H9 (cell line): Measurements from ENCODE around the gene IL1R2. TPM values are rescaled to one million over a fixed set of nuclear protein-coding genes. Genes with fewer than 3 reads are reported as not detected.

Source experiments
- DNase-seq: peaks from one replicate; pipeline ENCODE4 v3.0.0-alpha.2; 2017
- H2AFZ ChIP-seq: one replicate; pipeline ENCODE4 v1.6.1; 2013; ENCODE audit warnings: mild to moderate bottlenecking, low read length, control low read depth, moderate library complexity
- H2AK5ac ChIP-seq: 2 replicates; pipeline ENCODE4 v1.6.1; 2013; ENCODE audit warnings: low read length, control low read depth, mixed read lengths; ENCODE audit not compliant: insufficient read length
- H2BK120ac ChIP-seq: one replicate; pipeline ENCODE4 v1.6.1; 2013; ENCODE audit warnings: low read depth, mild to moderate bottlenecking, low read length, control low read depth, inconsistent platforms; ENCODE audit not compliant: poor library complexity, severe bottlenecking
- H2BK12ac ChIP-seq: 2 replicates; pipeline ENCODE4 v1.6.1; 2013; ENCODE audit warnings: low read length, control low read depth, mixed read lengths, low read depth; ENCODE audit not compliant: insufficient read length
- H2BK15ac ChIP-seq: 2 replicates; pipeline ENCODE4 v1.6.1; 2013; ENCODE audit warnings: low read depth, low read length, control low read depth
- H2BK20ac ChIP-seq: one replicate; pipeline ENCODE4 v1.6.1; 2013; ENCODE audit warnings: low read depth, mild to moderate bottlenecking, low read length, control low read depth, inconsistent platforms; ENCODE audit not compliant: poor library complexity, severe bottlenecking
- H2BK5ac ChIP-seq: 2 replicates; pipeline ENCODE4 v1.6.1; 2013; ENCODE audit warnings: low read length, control low read depth, mixed read lengths; ENCODE audit not compliant: insufficient read length
- H3K14ac ChIP-seq: 2 replicates; pipeline ENCODE4 v1.6.1; 2013; ENCODE audit warnings: low read length, control low read depth; ENCODE audit not compliant: insufficient read depth
- H3K18ac ChIP-seq: 2 replicates; pipeline ENCODE4 v1.6.1; 2013; ENCODE audit warnings: low read depth, mild to moderate bottlenecking, mixed read lengths, low read length, control low read depth; ENCODE audit not compliant: insufficient read length
- H3K23ac ChIP-seq: 2 replicates; pipeline ENCODE4 v1.6.1; 2013; ENCODE audit warnings: low read length, control low read depth, mixed read lengths, low read depth; ENCODE audit not compliant: insufficient read length
- H3K23me2 ChIP-seq: 2 replicates; pipeline ENCODE4 v1.6.1; 2013; ENCODE audit warnings: low read depth, mild to moderate bottlenecking, mixed read lengths, low read length, control low read depth; ENCODE audit not compliant: insufficient read length, poor library complexity, severe bottlenecking
- H3K27ac ChIP-seq: 2 replicates; pipeline ENCODE4 v1.5.1; 2013; ENCODE audit warnings: low read length, control low read depth, mixed read lengths, low read depth; ENCODE audit not compliant: insufficient read length
- H3K27me3 ChIP-seq: 2 replicates; pipeline ENCODE4 v1.6.1; 2013; ENCODE audit warnings: low read length, control low read depth, inconsistent platforms; ENCODE audit not compliant: insufficient read depth
- H3K4ac ChIP-seq: 2 replicates; pipeline ENCODE4 v1.6.1; 2013; ENCODE audit warnings: low read depth, mild to moderate bottlenecking, control low read depth, inconsistent platforms, low read length, moderate library complexity
- H3K4me1 ChIP-seq: 2 replicates; pipeline ENCODE4 v1.6.1; 2013; ENCODE audit warnings: low read length, control low read depth, inconsistent platforms; ENCODE audit not compliant: insufficient read depth
- H3K4me2 ChIP-seq: 2 replicates; pipeline ENCODE4 v1.6.1; 2013; ENCODE audit warnings: low read length, control low read depth, mixed read lengths; ENCODE audit not compliant: insufficient read length, insufficient read depth
- H3K56ac ChIP-seq: 2 replicates; pipeline ENCODE4 v1.6.1; 2013; ENCODE audit warnings: low read depth, mild to moderate bottlenecking, mixed read lengths, low read length, control low read depth; ENCODE audit not compliant: insufficient read length
- H3K79me1 ChIP-seq: 2 replicates; pipeline ENCODE4 v1.6.1; 2013; ENCODE audit warnings: low read depth, mild to moderate bottlenecking, moderate library complexity, low read length, control low read depth, inconsistent platforms; ENCODE audit not compliant: insufficient read depth, poor library complexity, severe bottlenecking
- H3K79me2 ChIP-seq: 2 replicates; pipeline ENCODE4 v1.6.1; 2013; ENCODE audit warnings: low read length, control low read depth, inconsistent platforms; ENCODE audit not compliant: insufficient read depth
- H3K9ac ChIP-seq: 2 replicates; pipeline ENCODE4 v1.6.1; 2013; ENCODE audit warnings: low read length, control low read depth, mixed read lengths; ENCODE audit not compliant: insufficient read length; ENCODE audit errors: extremely low read depth
- H3K9me3 ChIP-seq: one replicate; pipeline ENCODE4 v1.6.1; 2013; ENCODE audit warnings: low read depth, low read length, inconsistent platforms; ENCODE audit not compliant: control insufficient read depth
- H3T11ph ChIP-seq: one replicate; pipeline ENCODE4 v1.6.1; 2013; ENCODE audit warnings: mild to moderate bottlenecking, low read length, control low read depth, inconsistent platforms
- H4K20me1 ChIP-seq: one replicate; pipeline ENCODE4 v1.6.1; 2013; ENCODE audit not compliant: control insufficient read depth, insufficient read length, insufficient read depth
- H4K5ac ChIP-seq: 2 replicates; pipeline ENCODE4 v1.6.1; 2013; ENCODE audit warnings: low read depth, mild to moderate bottlenecking, mixed read lengths, low read length, control low read depth; ENCODE audit not compliant: insufficient read length
- H4K8ac ChIP-seq: replicated peaks from 2 replicates; pipeline ENCODE4 v1.6.1; 2013; ENCODE audit warnings: low read length, control low read depth, mixed read lengths, low read depth; ENCODE audit not compliant: insufficient read length
- H4K91ac ChIP-seq: 2 replicates; pipeline ENCODE4 v1.6.1; 2013; ENCODE audit warnings: low read depth, mild to moderate bottlenecking, moderate library complexity, mixed read lengths, low read length, control low read depth; ENCODE audit not compliant: insufficient read length
- H3K27ac Mint-ChIP-seq, 3 experiments: 2 replicates in 2 of 3; 3 replicates in 1 of 3; pipeline ENCODE4 v1.8.0; 2020 to 2021; ENCODE audit warnings: mixed read lengths in 3 of 3, mild to moderate bottlenecking in 1 of 3, moderate library complexity in 1 of 3
- H3K27me3 Mint-ChIP-seq: 2 replicates; pipeline ENCODE4 v1.8.0; 2021; ENCODE audit warnings: low read depth, mild to moderate bottlenecking, moderate library complexity, mixed read lengths
- H3K36me3 Mint-ChIP-seq, 3 experiments: 2 replicates in 2 of 3; 3 replicates in 1 of 3; pipeline ENCODE4 v1.8.0; 2020 to 2021; ENCODE audit warnings: low read depth in 3 of 3, mixed read lengths in 3 of 3; ENCODE audit not compliant: insufficient read depth in 1 of 3
- H3K4me1 Mint-ChIP-seq, 2 experiments: 2 replicates each; pipeline ENCODE4 v1.8.0; 2020; ENCODE audit warnings: mixed read lengths in 2 of 2
- H3K4me3 Mint-ChIP-seq, 2 experiments: 2 replicates in 1 of 2; 3 replicates in 1 of 2; pipeline ENCODE4 v1.8.0; 2020 to 2021; ENCODE audit warnings: mild to moderate bottlenecking in 2 of 2, mixed read lengths in 2 of 2, moderate library complexity in 1 of 2
- H3K9me3 Mint-ChIP-seq, 2 experiments: 2 replicates in 1 of 2; 3 replicates in 1 of 2; pipeline ENCODE4 v1.8.0; 2020; ENCODE audit warnings: mild to moderate bottlenecking in 2 of 2, mixed read lengths in 2 of 2, moderate library complexity in 1 of 2
- WGBS: extraction: QIAGEN DNeasy Blood & Tissue Kit; methylation state at CpG from one replicate; pipeline ENCODE4 v1.1.7; 2013; ENCODE audit warnings: missing lambda C conversion rate, low lambda C conversion rate, mixed read lengths; ENCODE audit not compliant: insufficient read length; ENCODE audit errors: extremely low coverage; 5-methylcytosine and 5-hydroxymethylcytosine counted together
- total RNA-seq: library from RNA; stranded (reverse); gene quantifications from 2 replicates; pipeline ENCODE4 v1.2.1, GENCODE V29; 2021
- TF ChIP-seq, protein P1 (sequence below): fragments of 200-600 bp; sonication (generic); conservative IDR thresholded peaks from 3 replicates; pipeline ENCODE4 v1.8.0; 2021; ENCODE audit warnings: antibody characterized with exemption, mild to moderate bottlenecking

Gene IL1R2
- total RNA-seq, 1 experiment from 2014 or later = not detected

DNA sequence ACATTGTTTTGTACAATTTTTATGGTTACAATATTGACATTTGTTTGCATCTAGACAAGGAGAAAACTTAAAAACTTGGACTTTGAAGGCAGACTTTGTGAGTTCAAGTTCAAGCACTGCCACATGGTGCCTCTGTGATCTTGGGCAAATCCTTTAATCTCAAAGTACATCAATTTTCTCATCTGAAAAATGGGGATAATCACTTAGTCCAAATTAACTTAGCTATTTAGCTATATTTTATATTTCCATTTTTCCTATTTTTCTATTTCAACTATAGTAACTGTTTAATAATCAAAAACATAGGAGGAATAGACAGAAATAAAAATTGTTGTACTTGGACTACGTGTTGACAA lies 38.7 kb downstream of the IL1R2 start:
- no peaks in the 10 kb centered on the region for H3K23me2 ChIP-seq
- WGBS = no CpG with 5 or more reads among the region's 1 CpG
- H2AK5ac ChIP-seq = no peak overlapping the region

More for the DNA sequence above, 38.7 kb downstream of the IL1R2 start:
- no peak overlapping the region for H3K14ac ChIP-seq
- no peak overlapping the region for H2BK12ac ChIP-seq
- H3K79me1 ChIP-seq = no peaks in the 10 kb centered on the region
- H2BK5ac ChIP-seq = no peak overlapping the region
- no peaks in the 10 kb centered on the region for H3K27me3 ChIP-seq
- no peak overlapping the region for H3K4me3 Mint-ChIP-seq
- TF ChIP-seq, protein P1, sequence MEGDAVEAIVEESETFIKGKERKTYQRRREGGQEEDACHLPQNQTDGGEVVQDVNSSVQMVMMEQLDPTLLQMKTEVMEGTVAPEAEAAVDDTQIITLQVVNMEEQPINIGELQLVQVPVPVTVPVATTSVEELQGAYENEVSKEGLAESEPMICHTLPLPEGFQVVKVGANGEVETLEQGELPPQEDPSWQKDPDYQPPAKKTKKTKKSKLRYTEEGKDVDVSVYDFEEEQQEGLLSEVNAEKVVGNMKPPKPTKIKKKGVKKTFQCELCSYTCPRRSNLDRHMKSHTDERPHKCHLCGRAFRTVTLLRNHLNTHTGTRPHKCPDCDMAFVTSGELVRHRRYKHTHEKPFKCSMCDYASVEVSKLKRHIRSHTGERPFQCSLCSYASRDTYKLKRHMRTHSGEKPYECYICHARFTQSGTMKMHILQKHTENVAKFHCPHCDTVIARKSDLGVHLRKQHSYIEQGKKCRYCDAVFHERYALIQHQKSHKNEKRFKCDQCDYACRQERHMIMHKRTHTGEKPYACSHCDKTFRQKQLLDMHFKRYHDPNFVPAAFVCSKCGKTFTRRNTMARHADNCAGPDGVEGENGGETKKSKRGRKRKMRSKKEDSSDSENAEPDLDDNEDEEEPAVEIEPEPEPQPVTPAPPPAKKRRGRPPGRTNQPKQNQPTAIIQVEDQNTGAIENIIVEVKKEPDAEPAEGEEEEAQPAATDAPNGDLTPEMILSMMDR = no peak
- H3K18ac ChIP-seq = no peak overlapping the region
- no peaks in the 10 kb centered on the region for H4K20me1 ChIP-seq
- H2AFZ ChIP-seq = no peak overlapping the region
- H3K79me2 ChIP-seq = no peaks in the 10 kb centered on the region
- no peak overlapping the region for H4K8ac ChIP-seq
- H3K27ac ChIP-seq = no peak overlapping the region
- H2BK15ac ChIP-seq = no peak overlapping the region
- no peak overlapping the region for H3K9ac ChIP-seq
- H3K4me1 ChIP-seq = 0 out of 2 replicates have a peak, but pooled peaks cover 3% of the 10 kb centered on the region
- DNase-seq = no peak
- no peak overlapping the region for H3K4me2 ChIP-seq
- H3K27ac Mint-ChIP-seq = no peak overlapping the region
- no peak overlapping the region for H2BK120ac ChIP-seq
- H2BK20ac ChIP-seq = no peak overlapping the region
- no peak overlapping the region for H4K5ac ChIP-seq
- peaks cover 17 to 18% of the 10 kb centered on the region in 2 experiments for H3K4me1 Mint-ChIP-seq
- no peak overlapping the region for H3K4ac ChIP-seq
- no peak overlapping the region for H3T11ph ChIP-seq
- no peaks in the 10 kb centered on the region for H3K9me3 ChIP-seq
- peaks cover 0 to 7% of the 10 kb centered on the region in 2 experiments; a peak in 2 of 5 replicates for H3K9me3 Mint-ChIP-seq
- no peak overlapping the region for H3K23ac ChIP-seq
- H3K36me3 Mint-ChIP-seq = no peaks in the 10 kb centered on the region
- no peak overlapping the region for H3K56ac ChIP-seq
- no peak overlapping the region for H4K91ac ChIP-seq
- H3K27me3 Mint-ChIP-seq = peaks cover 2% of the 10 kb centered on the region
